NCI-H2196 treated with DMSO at 0.1 percent for 48 hours (cell line): ENCODE measurements around the gene HTRA2.

Source experiments
- DNase-seq: peaks from one replicate; lab custom pipeline; 2025; ENCODE audit not compliant: unreplicated experiment; lab: John Stamatoyannopoulos, UW

HTRA2 gene

GRCh38 chr2:74538881-74539339 lies 9.2 kb downstream of the HTRA2 start:
- DNase-seq = no peak

GRCh38 chr2:74540291-74540690 lies 10.6 kb downstream of the HTRA2 start:
- DNase-seq = no peak

GRCh38 chr2:74542978-74543377 lies 13.2 kb downstream of the HTRA2 start:
- no peak for DNase-seq

- no peak for DNase-seq
Observed at GRCh38 chr2:74544634-74545033, 14.9 kb downstream of the HTRA2 start.

GRCh38 chr2:74546004-74546403 lies 16.3 kb downstream of the HTRA2 start:
- no peak for DNase-seq

GRCh38 chr2:74548285-74548899 lies 18.7 kb downstream of the HTRA2 start:
- DNase-seq = no peak

GRCh38 chr2:74548900-74549826 lies 19.4 kb downstream of the HTRA2 start:
- DNase-seq = no peak

GRCh38 chr2:74550231-74550630 lies 20.5 kb downstream of the HTRA2 start:
- no peak for DNase-seq

GRCh38 chr2:74551530-74551929 lies 21.8 kb downstream of the HTRA2 start:
- DNase-seq = no peak

- no peak for DNase-seq
Observed at GRCh38 chr2:74551942-74552913, 22.5 kb downstream of the HTRA2 start.

- no peak for DNase-seq
Observed at GRCh38 chr2:74552914-74553811, 23.4 kb downstream of the HTRA2 start.

- DNase-seq = no peak
Observed at GRCh38 chr2:74553892-74554819, 24.4 kb downstream of the HTRA2 start, which contains the start of the genes DOK1 and LOXL3. DOK1 (plus strand) TSS chr2:74554720; CDS start chr2:74554755, 35 bp downstream. LOXL3 (minus strand) TSS chr2:74553942; CDS start chr2:74552634, 1,308 bp downstream.

GRCh38 chr2:74554820-74555531 lies 25.2 kb downstream of the HTRA2 start:
- DNase-seq = no peak

- DNase-seq = no peak
Observed at GRCh38 chr2:74555610-74556103, 25.9 kb downstream of the HTRA2 start.

- DNase-seq = no peak
Observed at GRCh38 chr2:74556159-74556558, 26.4 kb downstream of the HTRA2 start.

GRCh38 chr2:74556831-74557370 lies 27.2 kb downstream of the HTRA2 start:
- DNase-seq = no peak
